Right lobe of liver (tissue), 4 donors: Measurements from ENCODE around the gene CDC42BPA.

Source experiments
- CTCF ChIP-seq, 4 donors: fragments of 200-600 bp in 3 of 4; fragments of 450-650 bp in 1 of 4; IDR thresholded peaks; one replicate each; pipeline versions ENCODE4 v1.5.1 to v1.8.0; 2016 to 2022; ENCODE audit warnings: antibody characterized with exemption in 4 of 4, mild to moderate bottlenecking in 2 of 4
- POLR2A ChIP-seq: fragments of 450-650 bp; IDR thresholded peaks from one replicate; pipeline ENCODE4 v1.6.1; 2017; ENCODE audit warnings: antibody characterized with exemption, mild to moderate bottlenecking
- donor health status: DM: no; HTN: no; CAD: no.
- donor health status: DM: no; HTN: no; CAD: no.
- donor health status: DM: no; HTN: yes; CAD: no.

DNA sequence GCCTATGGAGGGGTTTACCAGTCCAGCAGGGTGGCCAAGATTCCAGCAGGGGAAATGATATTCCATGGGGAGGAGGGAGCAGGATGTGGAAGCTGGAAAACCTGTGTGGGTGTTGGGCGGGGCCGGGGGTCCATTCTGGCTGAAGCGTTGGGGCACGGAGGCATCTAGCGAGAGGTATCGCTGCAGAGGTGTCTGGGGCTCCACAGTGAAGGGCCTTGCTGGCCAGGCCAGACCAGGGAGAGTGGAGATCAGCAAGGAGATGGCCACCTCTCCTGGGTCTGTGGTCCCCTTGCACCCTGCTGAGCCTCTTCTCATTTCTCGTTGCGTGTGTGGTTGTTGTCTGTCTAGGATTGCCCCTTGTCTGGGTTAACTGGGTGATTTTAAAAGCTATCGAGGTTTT, 372.0 kb downstream of the CDC42BPA start:
- TF ChIP-seq CTCF (IDR thresholded peaks at IDR 0.05): no peak
- no peak for TF ChIP-seq POLR2A
